T-helper 17 cell (primary cell): ENCODE data around the gene ZC4H2. TPM values are rescaled to one million over a fixed set of nuclear protein-coding genes. Genes with fewer than 3 reads are reported as not detected.
"Not testable (repeated sequence)": the region's sequence is repeated elsewhere in the genome, so short reads cannot be mapped to it uniquely, and the experiment has no call there.

ENCODE experiments used
- ATAC-seq: fragments of 150-1000 bp; cut with Tn5 transposase; 2 replicates; pipeline ENCODE4 v1.10.0; 2021; ENCODE audit warnings: mild to moderate bottlenecking, moderate library complexity
- DNase-seq, 3 donors: peaks; one replicate each; pipeline versions ENCODE4 v3.0.0 to v3.0.0-alpha.2; 2020 to 2021
- H3K9me3 ChIP-seq: one replicate; pipeline ENCODE4 v1.7.0; 2013; ENCODE audit warnings: low read length, mild to moderate bottlenecking; ENCODE audit not compliant: control insufficient read depth, poor library complexity, severe bottlenecking
- H3K27ac Mint-ChIP-seq: one replicate; pipeline ENCODE4 v1.8.0; 2022; ENCODE audit warnings: mild to moderate bottlenecking, moderate library complexity, mixed read lengths
- H3K27me3 Mint-ChIP-seq: one replicate; pipeline ENCODE4 v1.8.0; 2022; ENCODE audit warnings: mixed read lengths
- H3K36me3 Mint-ChIP-seq: one replicate; pipeline ENCODE4 v1.8.0; 2022; ENCODE audit warnings: low read depth, mixed read lengths
- H3K4me1 Mint-ChIP-seq: one replicate; pipeline ENCODE4 v1.8.0; 2022; ENCODE audit warnings: mild to moderate bottlenecking, mixed read lengths
- H3K4me3 Mint-ChIP-seq: one replicate; pipeline ENCODE4 v1.8.0; 2022; ENCODE audit warnings: mild to moderate bottlenecking, moderate library complexity, mixed read lengths
- total RNA-seq, 4 donors: library from RNA in 2 of 4; stranded (reverse) in 2 of 4; gene quantifications; one replicate each; pipeline ENCODE4 v1.2.3 and lab custom pipeline; 2022 to 2026

ZC4H2 gene, protein sequence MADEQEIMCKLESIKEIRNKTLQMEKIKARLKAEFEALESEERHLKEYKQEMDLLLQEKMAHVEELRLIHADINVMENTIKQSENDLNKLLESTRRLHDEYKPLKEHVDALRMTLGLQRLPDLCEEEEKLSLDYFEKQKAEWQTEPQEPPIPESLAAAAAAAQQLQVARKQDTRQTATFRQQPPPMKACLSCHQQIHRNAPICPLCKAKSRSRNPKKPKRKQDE
- 1 to 10 TPM; 6.6 to 7.7 TPM for total RNA-seq
- 3.5 to 4.8 reads per million in 2 donors for total RNA-seq (lab: John Stamatoyannopoulos, UW)

DNA sequence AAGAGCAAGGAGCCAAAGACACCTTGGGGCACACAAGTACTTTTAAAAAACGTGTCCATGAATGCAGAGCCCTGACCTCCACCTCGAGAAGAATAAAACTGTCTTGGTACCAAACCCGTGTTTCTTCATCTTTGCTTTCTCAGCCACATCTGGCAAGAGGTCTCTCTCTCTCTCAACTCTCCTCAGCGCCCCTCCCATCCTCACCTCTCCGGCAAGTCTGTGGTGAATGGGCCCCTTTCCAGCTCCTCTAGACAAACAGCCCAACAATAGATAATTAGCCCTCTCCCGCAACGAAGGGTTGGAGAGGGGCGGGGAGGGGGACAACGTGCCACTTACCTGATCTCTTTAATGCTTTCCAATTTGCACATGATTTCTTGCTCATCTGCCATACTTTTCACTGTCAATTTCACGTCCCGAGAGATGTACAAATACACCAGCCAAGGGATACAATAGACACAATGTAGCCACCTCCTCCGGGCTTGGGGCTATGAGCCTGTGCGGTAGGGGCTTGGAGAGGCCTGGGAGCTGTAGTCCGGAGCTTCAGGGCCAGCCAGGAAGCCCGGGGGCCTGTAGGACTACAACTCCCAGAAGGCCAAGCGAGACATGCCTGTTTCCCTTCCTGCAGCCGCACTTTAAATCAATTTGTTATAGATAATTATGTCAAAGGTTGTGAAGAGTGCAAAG is at the start of gene ZC4H2:
Gene ZC4H2 (minus strand): TSS at position 462 of the 684 bp plus-strand sequence. CDS start 73 bp downstream, at position 389.
- Mint-ChIP-seq H3K27me3 (no peaks in the 10 kb centered on the region), H3K4me3 (peak within 1 kb of the TSS; percentile 97), H3K27ac (peak within 1 kb of the TSS; percentile 88), H3K36me3 (no peaks in the 10 kb centered on the region), H3K4me1 (peaks cover 16% of the 10 kb centered on the region)
- H3K9me3 ChIP-seq, result no peaks in the 10 kb centered on the region
- ATAC-seq, result peak; percentile 98
- peak; percentile 34 to 38 (median 38) for DNase-seq

GRCh38 chrX:65017451-65017850 is 41.2 kb upstream of the ZC4H2 start:
- H3K27me3 Mint-ChIP-seq, result no peaks in the 10 kb centered on the region
- H3K36me3 Mint-ChIP-seq, result no peaks in the 10 kb centered on the region
- H3K4me1 Mint-ChIP-seq, result no peaks in the 10 kb centered on the region
- no peak overlapping the region for H3K27ac Mint-ChIP-seq
- ATAC-seq, result no peak
- no peak for DNase-seq
- H3K4me3 Mint-ChIP-seq, result no peak overlapping the region
- H3K9me3 ChIP-seq, result no peaks in the 10 kb centered on the region

- Mint-ChIP-seq H3K27ac (no peak overlapping the region), H3K4me3 (no peak overlapping the region), H3K4me1 (no peaks in the 10 kb centered on the region), H3K36me3 (no peaks in the 10 kb centered on the region), H3K27me3 (no peaks in the 10 kb centered on the region)
- DNase-seq (no peak), ATAC-seq (no peak)
- H3K9me3 ChIP-seq, result no peaks in the 10 kb centered on the region
Observed at GRCh38 chrX:65014230-65014629, 38.0 kb upstream of the ZC4H2 start.

- no peaks in the 10 kb centered on the region for H3K9me3 ChIP-seq
- no peaks in the 10 kb centered on the region for H3K36me3 Mint-ChIP-seq
- H3K27ac Mint-ChIP-seq, result no peak overlapping the region
- no peak overlapping the region for H3K4me3 Mint-ChIP-seq
- DNase-seq (no peak), ATAC-seq (no peak)
- no peaks in the 10 kb centered on the region for H3K27me3 Mint-ChIP-seq
- H3K4me1 Mint-ChIP-seq, result no peaks in the 10 kb centered on the region
Observed at GRCh38 chrX:65009459-65009858, 33.2 kb upstream of the ZC4H2 start.

DNA sequence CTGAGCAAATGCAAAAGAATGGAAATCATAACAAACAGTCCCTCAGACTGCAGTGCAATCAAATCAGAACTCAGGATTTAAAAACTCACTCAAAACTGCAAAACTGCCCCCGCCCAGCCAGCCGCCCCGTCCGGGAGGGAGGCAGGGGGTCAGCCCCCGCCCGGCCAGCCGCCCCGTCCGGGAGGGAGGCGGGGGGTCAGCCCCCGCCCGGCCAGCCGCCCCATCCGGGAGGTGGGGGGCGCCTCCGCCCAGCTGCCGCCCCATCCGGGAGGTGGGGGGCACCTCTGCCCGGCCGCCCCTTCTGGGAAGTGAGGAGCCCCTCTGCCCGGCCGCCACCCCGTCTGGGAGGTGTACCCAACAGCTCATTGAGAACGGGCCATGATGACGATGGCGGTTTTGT is 26.0 kb upstream of the ZC4H2 start:
- H3K27me3 Mint-ChIP-seq, H3K27ac Mint-ChIP-seq, H3K4me3 Mint-ChIP-seq, ATAC-seq, DNase-seq, H3K4me1 Mint-ChIP-seq, H3K36me3 Mint-ChIP-seq, H3K9me3 ChIP-seq: not testable (repeated sequence)

- no peak for DNase-seq
- no peak for ATAC-seq
- Mint-ChIP-seq H3K27me3 (no peaks in the 10 kb centered on the region), H3K36me3 (no peaks in the 10 kb centered on the region), H3K27ac (no peak overlapping the region), H3K4me1 (no peaks in the 10 kb centered on the region), H3K4me3 (no peak overlapping the region)
- H3K9me3 ChIP-seq, result no peaks in the 10 kb centered on the region
Observed at GRCh38 chrX:64996805-64997204, 20.6 kb upstream of the ZC4H2 start.

DNA sequence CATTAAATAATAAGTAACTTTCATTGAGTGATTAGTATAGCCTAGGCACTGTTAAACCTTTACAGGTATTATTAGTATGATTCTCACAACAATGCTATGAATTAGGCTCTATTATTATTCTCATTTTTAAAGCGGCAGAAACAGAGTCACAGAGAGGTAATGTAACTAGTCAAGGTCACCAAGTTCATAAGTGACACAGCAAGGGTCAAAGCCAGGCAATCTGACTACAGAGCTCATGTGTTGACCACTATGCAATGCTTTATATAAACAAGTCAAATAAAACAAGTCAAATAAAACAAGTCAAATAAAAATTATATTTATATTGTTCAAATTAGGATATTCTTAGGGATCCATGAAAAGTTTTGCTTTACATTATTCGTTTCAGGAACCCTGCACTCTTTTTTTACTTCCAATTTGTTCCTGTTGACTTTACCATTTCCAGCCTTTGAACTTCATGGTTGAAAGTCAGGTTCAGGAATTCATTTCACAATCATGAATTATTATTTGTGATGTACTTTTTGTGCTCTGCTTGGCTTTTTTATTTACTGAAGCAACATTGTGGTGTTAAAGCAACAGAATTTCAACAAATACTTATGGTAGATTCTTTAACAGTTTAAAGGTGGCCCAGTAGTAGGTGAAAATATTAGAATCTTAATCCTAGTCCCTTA is 18.0 kb upstream of the ZC4H2 start:
- no peaks in the 10 kb centered on the region for H3K4me1 Mint-ChIP-seq
- H3K9me3 ChIP-seq, result no peaks in the 10 kb centered on the region
- H3K27ac Mint-ChIP-seq, result no peak overlapping the region
- H3K27me3 Mint-ChIP-seq, result no peaks in the 10 kb centered on the region
- no peak overlapping the region for H3K4me3 Mint-ChIP-seq
- H3K36me3 Mint-ChIP-seq, result peaks cover 2% of the 10 kb centered on the region
- no peak for DNase-seq
- no peak for ATAC-seq

GRCh38 chrX:64977830-64978229 is 1.6 kb upstream of the ZC4H2 start:
- Mint-ChIP-seq H3K27ac (no peak overlapping the region), H3K4me1 (peaks cover 16% of the 10 kb centered on the region), H3K27me3 (no peaks in the 10 kb centered on the region), H3K36me3 (no peaks in the 10 kb centered on the region), H3K4me3 (no peak overlapping the region)
- DNase-seq (no peak), ATAC-seq (no peak)
- H3K9me3 ChIP-seq, result no peaks in the 10 kb centered on the region

DNA sequence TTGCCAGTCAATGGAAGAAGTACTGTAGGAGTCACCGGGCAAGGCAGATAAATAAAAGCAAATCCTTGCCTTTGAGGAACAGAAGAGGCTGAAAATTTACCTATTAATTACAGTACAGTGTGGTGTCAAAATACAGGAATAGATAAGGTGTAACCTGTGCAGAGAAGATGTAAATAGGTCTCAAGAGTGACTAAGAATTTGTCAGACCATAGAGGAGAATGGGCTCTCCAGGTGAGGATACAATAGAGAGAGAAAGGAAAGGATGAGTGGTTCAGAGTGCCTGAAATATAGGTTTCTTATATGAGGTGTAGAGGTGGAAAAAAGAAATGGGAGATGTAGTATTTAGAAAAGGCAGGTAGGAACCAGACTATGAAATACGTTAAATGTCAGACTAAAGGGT is 801 bp upstream of the ZC4H2 start:
- Mint-ChIP-seq H3K27me3 (no peaks in the 10 kb centered on the region), H3K36me3 (no peaks in the 10 kb centered on the region), H3K4me3 (peak overlapping the region; percentile 97), H3K4me1 (peaks cover 16% of the 10 kb centered on the region), H3K27ac (no peak overlapping the region)
- H3K9me3 ChIP-seq, result no peaks in the 10 kb centered on the region
- no peak for DNase-seq
- ATAC-seq, result no peak

GRCh38 chrX:64976673-64977040 is 407 bp upstream of the ZC4H2 start:
- H3K27me3 Mint-ChIP-seq, result no peaks in the 10 kb centered on the region
- no peak for ATAC-seq
- peak overlapping the region; percentile 97 for H3K4me3 Mint-ChIP-seq
- DNase-seq, result no peak
- peak overlapping the region; percentile 88 for H3K27ac Mint-ChIP-seq
- no peaks in the 10 kb centered on the region for H3K9me3 ChIP-seq
- no peaks in the 10 kb centered on the region for H3K36me3 Mint-ChIP-seq
- peaks cover 16% of the 10 kb centered on the region for H3K4me1 Mint-ChIP-seq

DNA sequence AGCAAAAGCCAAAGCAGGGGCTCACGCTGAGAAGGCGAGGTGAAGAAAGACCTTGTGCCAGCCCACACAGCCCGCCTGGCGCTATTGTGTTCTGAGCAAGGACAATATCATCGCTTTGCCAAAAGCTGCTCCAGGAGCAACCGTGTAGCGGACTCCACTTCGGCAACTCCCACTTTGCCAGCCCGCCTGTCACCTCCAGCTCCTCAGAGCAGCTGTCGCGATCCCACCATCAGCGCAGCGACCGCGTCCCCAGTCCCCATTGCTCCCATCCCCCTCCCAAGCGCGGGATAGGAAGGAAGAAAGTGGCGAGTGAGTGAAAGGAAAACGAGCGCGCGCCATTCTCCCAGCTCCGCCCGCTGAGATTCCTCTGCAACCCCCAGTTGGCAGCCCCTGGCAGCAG is 759 bp downstream of the ZC4H2 start:
- peaks cover 17% of the 10 kb centered on the region for H3K4me1 Mint-ChIP-seq
- DNase-seq (peak in 1 of 3 donors; percentile 7), ATAC-seq (peak; percentile 25)
- no peaks in the 10 kb centered on the region for H3K27me3 Mint-ChIP-seq
- H3K9me3 ChIP-seq, result no peaks in the 10 kb centered on the region
- H3K27ac Mint-ChIP-seq, result peak overlapping the region; percentile 88
- H3K36me3 Mint-ChIP-seq, result no peaks in the 10 kb centered on the region
- H3K4me3 Mint-ChIP-seq, result peak overlapping the region; percentile 97

DNA sequence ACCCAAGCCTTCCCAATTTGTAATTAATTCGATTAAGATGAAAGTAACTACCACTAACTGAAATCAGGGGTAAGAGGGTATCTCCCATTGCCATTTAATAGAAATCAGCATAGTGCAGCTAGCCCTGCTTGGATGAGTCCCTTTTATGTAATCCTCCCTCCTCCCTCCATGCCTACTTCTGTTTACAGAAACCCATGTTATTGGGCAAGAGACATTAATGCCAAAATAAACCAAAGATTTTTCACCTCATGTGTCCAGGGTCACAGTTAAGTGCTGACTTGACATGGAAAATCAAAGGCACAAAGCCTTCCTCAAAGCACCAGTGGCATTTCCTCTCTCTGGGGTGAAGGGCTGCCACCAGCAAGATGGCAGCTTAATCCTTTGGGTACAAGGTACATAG is 50.8 kb downstream of the ZC4H2 start:
- H3K4me1 Mint-ChIP-seq, result no peaks in the 10 kb centered on the region
- H3K4me3 Mint-ChIP-seq, result no peak overlapping the region
- no peak overlapping the region for H3K27ac Mint-ChIP-seq
- no peak for ATAC-seq
- no peak for DNase-seq
- no peaks in the 10 kb centered on the region for H3K36me3 Mint-ChIP-seq
- H3K9me3 ChIP-seq, result peaks cover 4% of the 10 kb centered on the region
- no peaks in the 10 kb centered on the region for H3K27me3 Mint-ChIP-seq

GRCh38 chrX:64908121-64908520 is 68.1 kb downstream of the ZC4H2 start:
- H3K36me3 Mint-ChIP-seq, result peaks cover 5% of the 10 kb centered on the region
- no peaks in the 10 kb centered on the region for H3K27me3 Mint-ChIP-seq
- no peak overlapping the region for H3K27ac Mint-ChIP-seq
- H3K9me3 ChIP-seq, result no peaks in the 10 kb centered on the region
- ATAC-seq (no peak), DNase-seq (no peak)
- no peak overlapping the region for H3K4me3 Mint-ChIP-seq
- H3K4me1 Mint-ChIP-seq, result no peaks in the 10 kb centered on the region
